DMS53 treated with DMSO at 0.1 percent for 48 hours (cell line): Measurements from ENCODE around the gene OR1M1.
"Not testable (repeated sequence)": the region's sequence is repeated elsewhere in the genome, so short reads cannot be mapped to it uniquely, and the experiment has no call there.

ENCODE experiments used
- DNase-seq: peaks from one replicate; lab custom pipeline; 2025; ENCODE audit not compliant: unreplicated experiment; lab: John Stamatoyannopoulos, UW

OR1M1 gene, protein sequence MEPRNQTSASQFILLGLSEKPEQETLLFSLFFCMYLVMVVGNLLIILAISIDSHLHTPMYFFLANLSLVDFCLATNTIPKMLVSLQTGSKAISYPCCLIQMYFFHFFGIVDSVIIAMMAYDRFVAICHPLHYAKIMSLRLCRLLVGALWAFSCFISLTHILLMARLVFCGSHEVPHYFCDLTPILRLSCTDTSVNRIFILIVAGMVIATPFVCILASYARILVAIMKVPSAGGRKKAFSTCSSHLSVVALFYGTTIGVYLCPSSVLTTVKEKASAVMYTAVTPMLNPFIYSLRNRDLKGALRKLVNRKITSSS

DNA sequence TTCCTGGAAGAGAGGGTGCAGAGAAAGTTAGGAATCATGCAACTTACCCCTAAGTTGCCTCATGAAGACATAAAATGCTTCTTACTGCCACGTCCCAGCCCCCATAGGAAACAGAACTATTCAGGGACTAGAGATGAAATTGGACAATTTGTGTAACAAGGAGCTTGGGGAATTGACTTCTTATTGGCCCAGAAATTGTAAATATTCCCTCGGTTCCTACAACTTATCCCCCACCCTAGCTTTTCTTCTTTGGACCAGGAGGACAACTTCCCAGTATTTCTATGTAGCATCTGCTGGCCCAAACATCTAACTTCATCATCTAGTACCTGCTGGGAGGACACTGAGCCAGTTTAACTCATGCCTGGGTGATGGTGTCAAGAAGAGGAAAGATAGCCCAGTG is at the start of gene OR1M1:
TSS of gene OR1M1 (plus strand) at position 301 of the 400 bp plus-strand sequence. CDS start 6,184 bp downstream, outside the sequence.
- no peak for DNase-seq

DNA sequence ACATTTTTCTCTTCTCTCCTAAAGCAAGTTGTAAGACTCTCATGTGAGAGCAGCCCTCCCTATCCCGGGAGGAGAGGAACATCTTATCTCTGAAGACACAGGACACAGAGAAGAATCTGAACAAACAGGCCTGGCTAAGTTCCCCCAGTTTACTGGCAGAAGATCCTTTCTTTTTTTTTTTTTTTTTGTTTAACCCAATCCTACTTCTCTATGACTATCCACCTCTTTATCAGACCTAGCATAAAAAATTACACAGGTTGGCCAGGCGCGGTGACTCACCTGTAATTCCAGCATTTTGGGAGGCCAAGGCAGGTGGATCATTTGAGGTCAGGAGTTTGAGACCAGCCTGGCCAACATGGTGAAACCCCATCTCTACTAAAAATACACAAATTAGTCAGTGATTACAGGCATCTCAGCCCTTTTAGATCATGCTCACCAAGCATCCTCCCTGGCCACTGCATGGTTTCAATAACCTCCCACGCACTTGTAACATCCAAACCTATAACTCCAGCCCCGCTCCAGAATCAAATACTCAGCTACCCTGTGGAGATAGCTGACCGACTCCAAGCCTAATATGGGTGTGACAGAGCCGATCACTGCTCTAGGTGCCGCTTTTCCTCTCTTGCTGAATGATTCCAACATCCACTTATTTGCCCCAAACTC is 49.3 kb upstream of the OR1M1 start:
- no peak for DNase-seq

DNA sequence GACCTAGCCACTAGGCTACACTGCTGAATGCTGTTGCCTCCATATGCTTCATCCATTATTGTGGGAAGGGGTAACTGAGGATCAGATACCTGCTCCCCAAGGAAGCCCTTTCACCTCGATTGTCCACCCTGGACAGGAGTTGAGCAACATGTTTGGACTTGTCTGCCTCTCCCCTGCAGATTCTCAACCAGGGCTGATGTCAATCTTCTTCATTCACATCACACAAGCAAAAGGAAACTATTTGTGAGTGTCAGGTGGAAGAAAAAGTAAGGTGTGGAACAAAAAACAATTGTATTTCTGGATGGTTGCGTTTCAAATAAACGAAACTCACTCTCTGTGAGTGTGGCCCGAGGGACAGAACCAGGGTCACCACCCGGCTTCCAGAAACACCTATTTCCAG is 47.1 kb upstream of the OR1M1 start:
- DNase-seq, result no peak

DNA sequence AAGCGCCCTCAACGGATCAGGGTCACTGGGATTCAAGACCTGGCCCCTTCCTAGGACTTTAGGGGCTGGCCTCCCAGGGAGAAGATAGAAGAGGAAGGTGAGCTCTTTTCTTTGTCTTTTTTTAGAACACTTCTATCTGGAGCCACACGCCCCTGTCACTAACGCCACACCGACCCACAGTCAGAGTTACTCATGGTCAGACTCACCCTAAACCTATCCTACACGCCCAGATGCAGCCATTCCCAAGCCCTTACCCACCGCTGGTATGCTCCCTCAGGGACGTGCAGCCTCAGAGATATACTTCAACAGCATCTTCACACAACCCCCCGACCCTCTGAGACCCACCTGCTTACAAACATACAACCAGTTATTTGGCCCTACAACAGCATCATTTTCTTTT is 46.7 kb upstream of the OR1M1 start:
- no peak for DNase-seq

DNA sequence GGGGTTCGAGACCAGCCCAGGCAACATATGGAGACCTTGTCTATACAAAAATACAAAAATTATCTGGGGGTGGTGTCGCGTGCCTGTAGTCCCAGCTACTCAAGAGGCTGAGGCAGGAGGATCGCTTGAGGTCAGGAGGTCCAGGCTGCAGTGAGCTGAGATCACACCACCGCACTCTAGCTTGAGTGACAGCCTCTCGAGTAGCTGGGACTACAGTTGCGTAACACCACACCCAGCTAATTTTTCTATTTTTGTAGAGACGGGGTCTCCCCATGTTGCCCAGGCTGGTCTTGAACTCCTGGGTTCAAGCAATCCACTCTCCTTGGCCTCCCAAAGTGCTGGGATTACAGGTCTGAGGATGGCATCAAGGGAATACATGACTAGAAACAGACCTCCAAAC is 45.8 kb upstream of the OR1M1 start:
- no peak for DNase-seq

DNA sequence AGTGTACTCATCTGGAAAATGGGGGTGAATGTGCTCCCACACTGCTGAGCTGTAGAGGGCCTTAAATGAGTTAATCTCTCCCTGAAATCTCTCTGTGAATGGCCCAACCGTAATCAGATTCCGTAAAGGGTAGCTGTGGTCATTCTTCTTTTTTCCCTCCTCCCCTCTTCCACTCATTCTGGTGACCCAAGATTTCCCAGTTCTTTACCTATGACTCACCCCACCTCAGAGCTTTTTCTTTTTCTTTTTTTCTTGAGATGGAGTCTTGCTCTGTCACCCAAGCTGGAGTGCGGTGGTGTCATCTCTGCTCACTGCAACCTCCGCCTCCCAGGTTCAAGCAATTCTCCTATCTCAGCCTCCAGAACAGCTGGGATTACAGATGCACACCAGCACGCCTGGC is 43.3 kb upstream of the OR1M1 start:
- no peak for DNase-seq

DNA sequence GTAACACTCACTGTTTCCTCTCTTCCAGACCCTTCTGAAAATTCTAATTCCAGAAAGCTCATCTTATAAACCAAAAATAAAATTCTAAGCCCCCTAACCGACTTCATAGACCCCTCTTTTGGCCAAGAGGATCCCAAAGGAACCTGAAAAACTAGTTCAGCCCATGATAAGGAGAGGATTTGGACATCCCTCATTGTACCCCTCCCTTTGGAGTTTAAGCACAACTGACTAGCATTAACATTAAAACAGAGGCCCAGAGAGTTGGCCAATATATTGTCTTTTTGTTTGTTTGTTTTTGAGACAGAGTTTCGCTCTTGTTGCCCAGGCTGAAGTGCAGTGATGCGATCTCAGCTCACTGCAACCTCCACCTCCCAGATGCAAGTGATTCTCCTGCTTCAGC is 42.4 kb upstream of the OR1M1 start:
- no peak for DNase-seq

DNA sequence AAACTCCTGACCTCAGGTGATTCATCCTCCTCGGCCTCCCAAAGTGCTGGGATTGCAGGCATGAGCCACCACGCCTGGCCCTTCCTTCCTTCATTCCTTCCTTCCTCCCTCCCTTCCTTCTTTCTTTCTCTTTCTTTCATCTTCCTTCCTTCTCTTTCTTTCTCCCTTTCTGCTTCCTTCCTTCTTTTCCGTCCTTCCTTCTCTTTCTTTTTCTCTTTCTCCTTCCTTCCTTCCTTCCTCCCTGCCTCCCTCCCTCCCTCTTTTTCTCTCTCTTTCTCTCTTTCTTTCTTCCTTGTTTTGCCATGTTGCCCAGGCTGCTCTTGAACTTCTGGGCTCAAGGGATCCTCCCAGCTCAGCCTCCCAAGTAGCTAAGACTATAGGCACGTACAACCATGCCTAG is 40.2 kb upstream of the OR1M1 start:
- no peak for DNase-seq

DNA sequence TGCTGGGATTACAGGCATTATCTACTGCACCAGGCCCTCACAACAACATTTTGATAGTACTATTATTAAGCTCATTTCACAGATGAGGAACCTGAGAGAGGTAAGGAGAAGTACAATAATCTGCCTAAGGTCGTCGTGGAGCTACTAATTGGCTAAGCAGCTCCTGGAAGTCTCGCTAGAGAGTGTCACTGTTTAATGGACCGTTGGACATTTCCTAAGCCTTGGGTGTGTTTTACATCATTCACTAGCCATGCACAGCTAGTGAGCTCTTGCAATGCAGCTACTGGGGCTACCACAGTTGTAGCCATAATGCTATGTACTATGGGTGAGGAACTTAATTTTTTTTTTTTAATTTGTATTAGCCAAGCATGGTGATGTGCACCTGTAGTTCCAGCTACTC is 34.0 kb upstream of the OR1M1 start:
- DNase-seq, result no peak

DNA sequence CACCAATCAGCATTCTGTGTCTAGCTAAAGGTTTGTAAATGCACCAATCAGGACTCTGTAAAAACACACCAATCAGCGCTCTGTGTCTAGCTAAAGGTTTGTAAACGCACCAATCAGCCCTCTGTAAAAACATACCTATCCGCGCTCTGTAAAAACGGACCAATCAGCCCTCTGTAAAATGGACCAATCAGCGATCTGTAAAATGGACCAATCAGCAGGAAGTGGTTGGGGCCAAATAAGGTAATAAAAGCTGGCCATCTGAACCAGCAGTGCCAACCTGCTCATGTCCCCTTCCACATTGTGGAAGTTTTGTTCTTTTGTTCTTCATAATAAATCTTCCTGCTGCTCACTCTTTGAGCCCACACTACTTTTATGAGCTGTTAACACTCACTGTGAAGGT is 33.2 kb upstream of the OR1M1 start:
- DNase-seq, result not testable (repeated sequence)

DNA sequence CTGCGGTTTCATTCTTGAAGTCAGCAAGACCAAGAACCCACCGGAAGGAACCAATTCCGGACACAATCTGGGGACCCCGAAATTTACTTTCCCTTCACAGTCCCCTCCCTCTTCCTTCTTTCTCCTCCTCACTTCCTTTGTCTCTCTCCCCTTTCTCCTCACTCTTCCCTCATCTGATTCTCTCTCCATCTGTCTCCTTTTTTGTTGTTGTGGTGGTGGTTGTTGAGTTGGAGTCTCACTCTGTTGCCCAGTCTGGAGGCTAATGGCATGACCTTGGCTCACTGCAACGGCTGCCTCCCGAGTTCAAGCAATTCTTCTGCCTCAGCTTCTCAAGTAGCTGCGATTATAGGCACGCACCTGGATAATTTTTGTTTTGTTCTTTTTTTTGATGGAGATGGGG is 32.7 kb upstream of the OR1M1 start:
- DNase-seq, result no peak

DNA sequence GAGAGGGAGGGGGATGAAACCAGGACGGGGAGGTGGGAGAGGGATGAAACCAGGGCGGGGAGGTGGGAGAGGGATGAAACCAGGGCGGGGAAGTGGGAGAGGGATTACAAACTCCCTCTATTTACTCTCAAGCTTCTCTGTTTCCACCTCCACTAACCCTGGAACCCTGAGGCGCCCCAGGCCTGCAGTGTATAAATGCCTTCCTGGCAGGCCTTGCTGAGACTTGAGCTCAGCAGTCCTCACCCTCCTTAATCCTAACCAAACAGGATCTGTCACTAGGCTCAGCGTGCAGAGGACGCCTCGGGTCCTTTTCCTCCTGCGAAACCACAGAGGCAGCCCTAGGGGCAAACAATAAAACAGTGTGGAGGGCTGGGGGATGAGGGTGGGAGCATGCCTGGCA is 32.1 kb upstream of the OR1M1 start:
- no peak for DNase-seq

DNA sequence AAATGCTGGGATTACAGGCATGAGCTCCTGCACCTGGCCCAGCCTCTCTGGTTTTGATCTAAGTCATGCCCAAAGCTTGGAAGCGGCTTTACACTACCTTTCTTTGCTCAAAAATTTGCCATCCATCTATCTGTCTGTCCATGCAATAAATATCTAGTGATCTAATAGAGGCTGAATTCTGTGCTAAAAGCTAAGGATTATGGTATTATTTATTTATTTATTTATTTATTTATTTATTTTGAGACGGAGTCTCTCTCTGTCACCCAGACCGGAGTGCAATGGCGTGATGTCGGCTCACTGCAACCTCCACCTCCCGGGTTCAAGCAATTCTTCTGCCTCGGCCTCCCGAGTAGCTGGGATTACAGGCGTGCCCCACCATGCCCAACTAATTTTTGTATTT is 30.7 kb upstream of the OR1M1 start:
- DNase-seq, result not testable (repeated sequence)

DNA sequence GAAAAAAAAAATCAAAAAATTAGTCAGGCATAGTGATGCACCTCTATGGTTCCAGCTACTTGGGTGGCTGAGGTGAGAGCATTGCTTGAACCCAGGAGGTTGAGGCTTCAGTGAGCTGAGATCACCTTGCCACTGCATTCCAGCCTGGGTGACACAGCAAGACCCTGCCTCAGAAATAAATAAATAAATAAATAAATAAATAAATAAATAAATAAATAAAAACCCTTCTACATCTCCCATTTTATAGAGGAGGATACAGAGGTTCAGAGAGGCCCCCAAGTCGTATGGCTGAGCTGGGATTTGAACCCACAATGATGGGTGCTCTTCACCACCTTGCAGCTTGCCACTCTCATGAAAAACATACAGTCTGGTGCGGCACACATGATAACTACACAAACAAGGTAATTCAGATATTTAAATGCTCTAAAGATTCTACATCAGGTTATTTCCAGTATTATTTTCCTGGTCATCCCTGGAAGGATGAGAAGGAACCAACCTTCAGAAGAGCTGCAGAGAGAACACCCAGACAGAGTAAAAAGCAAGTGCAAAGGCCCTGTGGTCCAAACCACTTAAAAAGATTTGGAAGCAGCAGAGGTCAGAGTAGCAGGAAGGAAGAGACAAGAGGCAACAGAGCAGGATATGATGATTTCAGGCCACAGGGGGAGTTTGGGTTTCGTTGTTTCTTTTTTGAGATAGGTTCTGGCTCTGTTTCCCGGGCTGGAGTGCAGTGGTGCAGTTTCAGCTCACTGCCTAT is 29.2 kb upstream of the OR1M1 start:
- DNase-seq, result no peak

DNA sequence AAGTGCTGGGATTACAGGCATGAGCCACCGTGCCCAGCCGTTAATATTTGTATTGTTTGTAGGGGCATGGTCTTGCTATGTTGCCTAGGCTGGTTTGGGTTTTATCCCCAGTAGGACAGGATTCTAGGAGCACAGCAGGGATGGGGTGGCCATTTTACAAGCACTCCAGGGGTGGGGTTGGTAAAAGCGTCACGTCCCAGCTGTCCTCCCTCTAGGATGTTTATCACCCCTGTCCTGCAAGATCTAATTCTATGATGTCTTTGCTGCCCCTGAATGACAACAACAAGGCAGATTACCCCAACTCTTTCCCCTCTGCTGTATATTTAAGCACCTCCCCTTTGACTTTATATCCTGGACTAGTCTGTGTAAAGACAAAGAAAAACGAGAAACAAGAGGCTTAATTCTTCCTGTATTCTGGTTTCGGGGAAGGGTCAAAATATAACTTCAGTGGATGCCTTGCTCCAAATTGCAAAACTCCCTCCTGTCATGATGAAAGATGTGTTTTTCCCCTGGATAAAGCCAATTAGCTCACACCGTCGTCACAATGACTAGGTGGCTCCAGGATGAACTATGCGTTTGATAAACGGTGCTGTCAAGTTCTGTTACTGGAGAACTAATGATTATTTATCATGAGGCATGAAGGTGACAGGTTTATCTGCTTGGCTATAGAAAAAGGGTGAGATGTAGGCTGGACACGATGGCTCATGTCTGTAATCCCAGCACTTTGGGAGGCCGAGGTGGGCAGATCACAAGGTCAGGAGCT is 27.8 kb upstream of the OR1M1 start:
- DNase-seq, result no peak

DNA sequence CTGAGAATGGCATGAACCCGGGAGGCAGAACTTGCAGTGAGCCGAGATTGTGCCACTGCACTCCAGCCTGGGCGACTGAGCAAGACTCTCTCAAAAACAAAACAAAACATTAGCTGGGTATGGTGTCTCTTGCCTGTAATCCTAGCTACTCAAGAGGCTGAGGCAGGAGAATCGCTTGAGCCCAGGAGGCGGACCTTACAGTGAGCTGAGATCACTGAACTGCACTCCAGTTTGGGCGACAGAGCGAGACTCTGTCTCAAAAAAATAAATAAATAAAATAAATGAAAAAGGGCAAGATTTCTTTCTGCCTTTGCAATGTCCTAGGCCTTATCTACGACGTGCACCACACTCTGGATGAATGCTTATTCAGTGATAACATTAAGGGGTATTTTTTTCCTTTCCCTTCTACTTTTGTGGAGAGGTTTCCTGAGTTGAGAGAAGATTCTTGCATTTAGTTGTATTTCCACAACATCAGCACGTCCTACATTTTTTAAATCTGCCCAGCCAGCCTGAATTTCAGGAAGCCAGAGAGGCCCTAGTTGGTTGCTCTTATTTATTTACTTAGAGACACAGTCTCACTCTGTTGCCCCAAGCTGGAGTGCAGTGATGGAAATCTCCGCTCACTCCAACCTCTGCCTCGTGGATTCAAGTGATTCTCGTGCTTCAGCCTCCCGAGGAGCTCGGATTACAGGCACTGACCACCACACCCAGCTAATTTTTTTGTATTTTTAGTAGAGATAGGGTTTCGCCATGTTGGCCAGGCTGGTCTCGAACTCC is 26.1 kb upstream of the OR1M1 start:
- DNase-seq, result no peak

DNA sequence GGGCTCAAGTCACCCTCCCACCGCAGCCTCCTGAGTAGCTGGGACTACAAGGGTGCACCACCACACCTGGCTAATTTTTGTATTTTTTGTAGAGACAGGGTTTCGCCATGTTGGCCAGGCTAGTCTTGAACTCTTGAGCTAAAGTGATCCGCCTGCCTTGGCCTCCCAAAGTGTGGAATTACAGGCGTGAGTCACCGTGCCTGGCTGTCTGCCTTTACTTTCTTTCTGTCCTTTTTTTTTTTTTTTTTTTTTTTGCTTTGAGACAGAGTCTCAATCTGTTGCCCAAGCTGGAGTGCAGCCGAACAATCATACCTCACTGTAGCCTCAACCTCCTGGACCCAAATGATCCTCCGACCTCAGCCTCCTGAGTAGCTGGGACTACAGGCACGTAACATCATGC is 25.0 kb upstream of the OR1M1 start:
- DNase-seq, result no peak

DNA sequence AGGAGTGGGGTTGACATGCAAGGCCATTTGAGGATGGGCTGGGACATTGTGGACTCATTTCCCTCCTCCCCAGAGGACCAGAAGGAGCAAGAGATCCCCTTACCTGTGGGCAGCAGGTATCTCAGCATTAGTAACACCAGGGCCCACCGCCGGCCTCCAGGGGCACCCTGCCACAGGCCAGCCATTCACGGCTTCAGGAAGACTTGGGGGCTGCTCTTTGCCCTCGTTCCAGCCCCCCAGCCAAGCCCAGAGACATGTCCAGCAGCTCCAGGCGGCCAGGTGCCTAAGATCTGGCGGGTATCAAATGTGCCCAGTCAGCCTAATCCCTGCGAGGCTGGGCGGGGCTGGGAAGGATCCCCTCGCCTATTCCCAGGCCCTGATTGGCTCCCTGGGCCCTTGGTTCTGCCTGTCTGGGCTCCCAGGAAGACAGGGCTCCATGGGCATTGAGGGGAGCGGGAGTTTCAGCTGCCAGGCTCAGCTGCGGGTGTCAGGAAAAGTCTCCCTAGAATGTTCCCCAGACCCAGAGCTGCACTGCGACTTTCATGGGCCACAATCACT is 21.3 kb upstream of the OR1M1 start:
- no peak for DNase-seq

DNA sequence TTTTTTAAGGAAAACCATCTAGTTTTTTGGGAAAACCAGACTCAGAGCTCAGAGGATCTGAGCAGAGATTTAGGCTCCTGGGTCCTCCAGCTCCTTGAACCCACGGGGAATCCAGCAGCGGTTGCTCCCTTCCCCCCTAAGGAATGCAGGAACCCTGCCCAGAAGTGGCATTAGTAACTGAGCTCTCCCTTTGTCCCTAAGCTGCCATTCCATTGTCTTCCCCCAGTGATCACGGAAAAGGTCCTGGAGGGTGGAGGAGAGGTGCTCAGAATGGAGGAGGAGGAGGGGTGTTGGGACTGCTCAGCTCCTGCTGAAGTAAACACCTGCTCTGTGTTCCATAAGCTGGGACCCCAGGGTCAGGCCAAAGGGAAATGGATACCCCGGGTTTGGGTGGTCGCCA is 16.8 kb upstream of the OR1M1 start:
- no peak for DNase-seq

DNA sequence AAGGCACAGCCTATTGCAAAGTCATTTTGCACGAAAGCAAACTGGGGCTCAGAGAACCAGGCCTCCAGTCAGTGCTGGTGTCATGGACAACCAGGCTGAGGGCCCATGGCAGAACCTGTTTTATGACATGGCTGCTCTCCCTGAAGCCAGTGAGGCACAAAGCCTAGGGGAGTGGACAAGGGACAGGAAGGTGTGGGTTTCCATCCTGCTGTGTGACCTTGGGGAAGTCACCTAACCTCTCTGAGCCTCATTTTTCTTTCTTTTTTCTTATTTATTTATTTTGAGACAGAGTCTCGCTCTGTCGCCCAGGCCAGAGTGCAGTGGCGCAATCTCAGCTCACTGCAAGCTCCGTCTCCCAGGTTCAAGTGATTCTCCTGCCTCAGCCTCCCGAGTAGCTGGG is 15.1 kb upstream of the OR1M1 start:
- not testable (repeated sequence) for DNase-seq
